ENCODE data around the gene TIMELESS. TPM values are rescaled to one million over a fixed set of nuclear protein-coding genes. Genes with fewer than 3 reads are reported as not detected.
"Not testable (repeated sequence)": the region's sequence is repeated elsewhere in the genome, so short reads cannot be mapped to it uniquely, and the experiment has no call there.

The TIMELESS gene
- total RNA-seq, 1 donor from 2014 or later = 10.5 TPM

GRCh38 chr12:56401612-56402011 lies 47.6 kb downstream of the TIMELESS start:
- not testable (repeated sequence) for DNase-seq

GRCh38 chr12:56401125-56401524 lies 48.1 kb downstream of the TIMELESS start:
- DNase-seq = not testable (repeated sequence)

DNA sequence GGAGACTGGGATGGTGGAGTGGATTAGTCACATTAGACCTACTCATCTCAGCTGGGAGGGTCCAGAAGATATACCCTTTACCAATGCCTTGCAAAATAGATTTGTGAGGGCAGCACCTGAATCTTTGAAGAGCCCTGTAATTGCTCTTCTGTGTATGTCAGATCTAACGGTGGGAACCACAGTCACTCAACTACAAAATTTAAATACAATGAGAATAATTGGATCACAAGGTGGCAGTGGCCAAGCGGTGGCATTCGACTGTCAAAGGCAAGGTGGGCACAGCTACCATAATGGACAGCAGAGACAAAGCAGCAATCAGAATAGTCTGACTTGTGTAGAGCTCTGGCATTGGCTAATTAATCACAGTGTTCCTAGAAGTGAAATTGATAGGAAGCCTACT lies 49.8 kb downstream of the TIMELESS start:
- not testable (repeated sequence) for DNase-seq

- no peak for DNase-seq
These were observed 50.9 kb downstream of the TIMELESS start for GRCh38 chr12:56398324-56398723.

DNA sequence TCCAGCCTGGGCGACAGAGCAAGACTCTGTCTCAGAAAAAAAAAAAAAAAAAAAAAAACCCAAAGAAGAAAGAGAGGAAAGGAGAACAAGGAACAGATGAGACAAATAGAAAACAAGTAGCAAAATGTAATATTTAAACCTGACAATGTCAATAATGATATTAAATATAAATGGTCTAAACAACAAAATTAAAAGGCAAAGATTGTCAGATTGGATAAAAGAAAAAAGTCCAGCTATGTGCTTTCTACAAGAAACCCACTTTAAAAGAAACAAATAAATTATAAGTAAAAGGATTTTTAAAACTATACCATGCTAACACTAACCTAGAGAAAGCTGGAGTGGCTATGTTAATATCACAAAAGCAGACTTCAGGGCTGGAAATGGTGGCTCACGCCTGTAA lies 56.9 kb downstream of the TIMELESS start:
- no peak for DNase-seq

GRCh38 chr12:56391721-56392120 lies 57.5 kb downstream of the TIMELESS start:
- no peak for DNase-seq

DNA sequence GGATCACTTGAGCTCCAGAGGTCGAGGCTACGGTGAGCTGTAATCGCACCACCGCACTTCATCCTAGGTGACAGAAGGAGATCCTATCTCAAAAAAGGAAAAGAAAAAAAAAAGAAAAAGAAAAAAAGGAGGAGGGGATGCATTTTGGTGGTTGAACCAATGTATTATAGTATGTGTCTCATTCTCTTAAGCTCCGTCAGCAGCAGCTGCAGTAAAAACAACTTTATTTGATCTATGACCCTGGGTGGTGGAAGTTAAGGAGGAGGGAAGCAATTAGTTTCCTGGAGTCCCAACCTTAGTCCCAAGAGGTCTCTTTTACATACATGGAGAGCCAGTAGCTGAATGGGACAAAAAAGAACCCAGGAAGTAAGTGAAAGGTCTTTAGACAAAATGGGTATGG lies 59.8 kb downstream of the TIMELESS start:
- DNase-seq = no peak

DNA sequence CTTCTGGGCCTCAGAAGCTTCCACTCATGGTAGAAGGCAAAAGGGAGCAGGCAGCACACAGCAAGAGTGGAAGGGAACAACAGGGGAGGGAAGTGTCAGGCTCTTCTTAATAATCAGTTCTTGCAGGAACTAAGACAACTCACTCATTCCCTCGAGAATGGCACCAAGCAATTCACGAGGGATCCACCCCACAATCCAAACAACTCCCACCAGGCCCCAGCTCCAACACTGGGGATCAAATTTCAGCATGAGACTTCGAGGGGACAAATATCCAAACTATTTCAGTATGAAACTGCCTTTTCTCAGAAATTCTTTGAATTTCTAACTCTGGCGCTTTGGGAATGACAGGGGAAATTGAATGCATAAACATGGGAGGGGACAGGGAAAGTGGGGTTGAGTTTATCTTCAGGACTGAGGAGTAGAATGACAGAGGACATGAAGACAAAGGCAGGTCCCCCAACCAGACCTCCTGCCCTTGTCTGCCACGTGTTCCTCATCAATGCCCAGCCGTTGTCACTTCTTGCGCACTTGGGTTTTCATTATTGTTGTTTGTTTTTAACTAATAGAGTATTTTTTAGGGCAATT lies 62.0 kb downstream of the TIMELESS start:
- DNase-seq = no peak

- no peak for DNase-seq
These were observed 63.4 kb downstream of the TIMELESS start for GRCh38 chr12:56385873-56386272.

- DNase-seq = no peak
These were observed 66.6 kb downstream of the TIMELESS start for GRCh38 chr12:56382611-56383010.

GRCh38 chr12:56377989-56378316 lies 71.3 kb downstream of the TIMELESS start:
- DNase-seq = no peak

DNA sequence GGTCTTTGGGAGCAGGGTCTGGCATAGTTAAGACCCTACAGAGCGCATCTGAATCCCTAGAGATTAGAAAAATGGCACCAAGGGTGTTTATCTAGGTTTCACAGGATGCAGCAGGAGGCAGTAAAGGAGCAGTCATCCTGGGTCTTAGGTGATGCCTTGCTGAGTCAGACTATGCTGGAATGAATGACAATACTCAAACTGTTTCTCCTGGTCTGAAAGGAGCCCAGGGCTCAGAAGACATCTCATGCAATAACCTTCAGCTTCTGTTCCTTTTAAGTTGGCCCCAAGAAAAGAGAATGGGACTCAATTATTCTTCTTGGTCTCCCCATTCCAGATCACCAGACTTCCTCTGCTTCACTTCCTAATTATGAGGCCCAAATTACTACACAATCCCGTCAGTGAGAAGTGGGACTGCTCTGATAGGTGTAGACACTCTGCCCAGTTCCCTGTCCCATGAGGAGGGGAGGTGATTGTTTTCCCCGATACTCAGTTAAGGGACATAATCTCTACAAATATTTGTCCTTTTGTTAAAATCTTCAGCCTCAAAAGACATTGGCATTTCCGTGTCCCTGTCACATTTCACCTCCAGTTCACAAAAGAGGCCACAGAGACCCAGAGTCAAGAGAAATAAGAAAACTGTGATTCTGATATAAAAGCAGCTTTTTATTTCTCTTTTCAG lies 71.8 kb downstream of the TIMELESS start:
- DNase-seq = no peak

- DNase-seq = no peak
These were observed 73.4 kb downstream of the TIMELESS start for GRCh38 chr12:56375598-56376434.

DNA sequence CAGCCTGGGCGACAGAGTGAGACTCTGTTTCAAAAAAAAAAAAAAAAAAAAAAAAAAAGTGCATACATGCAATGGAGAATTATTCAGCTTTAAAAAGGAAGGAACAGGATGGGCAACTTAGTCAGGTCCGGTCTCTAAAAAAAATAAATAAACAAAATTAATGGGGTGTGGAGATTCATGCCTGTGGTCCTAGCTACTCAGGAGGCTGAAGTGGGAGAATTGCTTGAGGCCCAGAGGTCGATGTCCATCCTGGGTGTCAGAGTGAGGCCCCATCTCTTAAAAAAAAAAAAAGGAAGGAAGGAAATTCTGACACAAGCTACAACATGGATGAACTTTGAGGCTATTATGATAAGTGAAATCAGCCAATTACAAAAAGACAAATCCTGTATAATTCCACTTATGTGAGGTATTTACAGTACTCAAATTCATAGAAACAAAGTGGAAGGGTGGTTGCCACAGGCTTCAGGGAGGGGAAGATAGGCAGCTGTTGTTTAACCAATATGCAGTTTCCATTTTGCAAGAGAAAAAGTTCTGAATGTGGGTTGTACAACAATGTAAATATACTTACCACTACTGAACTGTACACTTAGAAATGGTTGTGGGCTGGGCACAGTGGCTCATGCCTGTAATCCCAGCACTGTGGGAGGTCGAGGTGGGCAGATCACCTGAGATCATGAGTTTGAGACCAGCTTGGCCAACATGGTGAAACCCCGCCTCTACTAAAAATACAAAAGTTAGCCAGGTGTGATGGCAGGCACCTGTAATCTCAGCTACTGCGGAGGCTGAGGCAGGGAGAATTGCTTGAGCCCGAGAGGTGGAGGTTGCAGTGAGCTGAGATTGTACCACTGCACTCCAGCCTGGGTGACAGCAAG lies 74.3 kb downstream of the TIMELESS start:
- no peak for DNase-seq

DNA sequence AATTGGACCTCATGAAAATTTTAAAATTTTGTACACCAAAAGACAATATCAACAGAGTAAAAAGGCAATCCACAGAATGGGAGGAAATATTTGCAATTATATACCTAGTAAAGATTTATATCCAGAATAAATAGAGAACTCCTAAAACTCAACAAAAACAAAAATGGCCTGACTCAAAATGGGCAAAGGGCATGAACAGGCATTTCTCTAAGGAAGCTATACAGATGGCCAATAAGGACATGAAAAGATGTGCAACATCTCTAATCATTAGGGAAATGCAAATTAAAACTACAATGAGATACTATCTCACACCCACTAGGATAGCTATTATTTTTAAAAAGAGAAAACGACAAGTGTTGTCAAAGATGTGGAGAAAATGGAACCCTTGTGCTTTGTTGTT lies 75.7 kb downstream of the TIMELESS start:
- DNase-seq = no peak

DNA sequence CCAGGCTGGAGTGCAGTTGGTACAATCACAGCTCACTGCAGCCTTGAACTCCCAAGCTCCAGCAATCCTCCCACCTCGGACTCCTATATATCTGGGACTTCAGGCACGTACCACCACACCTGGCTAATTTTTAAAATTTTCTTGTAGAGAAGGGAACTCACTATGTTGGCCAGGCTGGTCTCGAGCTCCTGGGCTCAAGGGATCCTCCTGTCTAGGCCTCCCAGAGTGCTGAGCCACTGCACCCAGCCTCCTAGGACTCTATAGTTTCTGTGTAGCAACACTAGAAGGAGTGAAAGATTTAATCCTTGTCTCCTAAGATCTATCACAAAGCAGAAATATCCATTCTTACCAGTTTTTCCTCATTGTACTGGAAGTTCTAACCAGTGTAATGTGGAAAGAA lies 82.3 kb downstream of the TIMELESS start:
- no peak for DNase-seq

Other genes starting within 250 kb of the TIMELESS start
- gene RNF41, start 227.5 kb downstream of the TIMELESS start, total RNA-seq = 70.3 TPM
- 18.2 TPM for gene NABP2, start 225.1 kb downstream of the TIMELESS start, total RNA-seq
- gene SLC39A5, start 219.4 kb downstream of the TIMELESS start, total RNA-seq = 0.31 TPM
- 19.3 TPM for gene ANKRD52, start 191.0 kb downstream of the TIMELESS start, total RNA-seq
- gene COQ10A, start 182.5 kb downstream of the TIMELESS start, total RNA-seq = 49.6 TPM
- 235 TPM for gene CS, start 149.1 kb downstream of the TIMELESS start, total RNA-seq
- 45.9 TPM for gene CNPY2, start 133.4 kb downstream of the TIMELESS start, total RNA-seq
- gene PAN2, start 115.4 kb downstream of the TIMELESS start, total RNA-seq = 60.4 TPM
- gene IL23A, start 110.5 kb downstream of the TIMELESS start, total RNA-seq = not detected
- gene STAT2, start 89.3 kb downstream of the TIMELESS start, total RNA-seq = 74.5 TPM
- gene APOF, start 86.6 kb downstream of the TIMELESS start, total RNA-seq = not detected
- not detected for gene MIP, start 5.2 kb upstream of the TIMELESS start, total RNA-seq
- gene SPRYD4, start 19.2 kb upstream of the TIMELESS start, total RNA-seq = 2.1 TPM
- 0.21 TPM for gene GLS2, start 38.7 kb upstream of the TIMELESS start, total RNA-seq
- gene RBMS2, start 72.4 kb upstream of the TIMELESS start, total RNA-seq = 18.1 TPM
- gene BAZ2A, start 180.9 kb upstream of the TIMELESS start, total RNA-seq = 34.6 TPM
- 686 TPM for gene ATP5F1B, start 196.6 kb upstream of the TIMELESS start, total RNA-seq
- gene PTGES3, start 238.9 kb upstream of the TIMELESS start, total RNA-seq = 92.4 TPM